AG09309 (cell line): ENCODE measurements around the gene GPC5.
"Not testable (repeated sequence)": the region's sequence is repeated elsewhere in the genome, so short reads cannot be mapped to it uniquely, and the experiment has no call there.

Experiments used
- DNase-seq: peaks from one replicate; pipeline ENCODE4 v3.0.0-alpha.2; 2010; ENCODE audit warnings: low read depth
- H3K4me3 ChIP-seq: 2 replicates; pipeline ENCODE4 v1.5.1; 2011; ENCODE audit warnings: mild to moderate bottlenecking, low read depth, low read length, moderate library complexity; ENCODE audit not compliant: control insufficient read depth
- CTCF ChIP-seq: IDR thresholded peaks from 2 replicates; pipeline ENCODE4 v1.5.1; 2011; ENCODE audit warnings: mild to moderate bottlenecking, low read depth, low read length, inconsistent platforms; ENCODE audit not compliant: insufficient read depth, control insufficient read depth; ENCODE audit errors: missing control alignments

Gene GPC5

GRCh38 chr13:91400671-91401070 lies 2.2 kb downstream of the GPC5 start:
- no peak overlapping the region for H3K4me3 ChIP-seq
- no peak for DNase-seq
- TF ChIP-seq CTCF = no peak

GRCh38 chr13:91401920-91402319 lies 3.5 kb downstream of the GPC5 start:
- DNase-seq = no peak
- no peak for TF ChIP-seq CTCF

GRCh38 chr13:91405240-91405639 lies 6.8 kb downstream of the GPC5 start:
- DNase-seq = no peak
- H3K4me3 ChIP-seq = no peak overlapping the region
- TF ChIP-seq CTCF = no peak

More at GRCh38 chr13:91401920-91402319, 3.5 kb downstream of the GPC5 start:
- no peak overlapping the region for H3K4me3 ChIP-seq

GRCh38 chr13:91406619-91407018 lies 8.2 kb downstream of the GPC5 start:
- no peak for DNase-seq

GRCh38 chr13:91408971-91409370 lies 10.6 kb downstream of the GPC5 start:
- DNase-seq = no peak
- H3K4me3 ChIP-seq = no peak overlapping the region
- TF ChIP-seq CTCF = no peak

More at GRCh38 chr13:91406619-91407018, 8.2 kb downstream of the GPC5 start:
- TF ChIP-seq CTCF = peak; percentile 56
- H3K4me3 ChIP-seq = no peak overlapping the region

- DNase-seq, H3K4me3 ChIP-seq: not testable (repeated sequence)
Observed at GRCh38 chr13:91416579-91416978, 18.2 kb downstream of the GPC5 start.

GRCh38 chr13:91417660-91418325 lies 19.4 kb downstream of the GPC5 start:
- no peak overlapping the region for H3K4me3 ChIP-seq
- no peak for TF ChIP-seq CTCF
- no peak for DNase-seq
